DMS 273 (cell line): Measurements from ENCODE around the gene PPAT.
"Not testable (repeated sequence)": the region's sequence is repeated elsewhere in the genome, so short reads cannot be mapped to it uniquely, and the experiment has no call there.

Experiments used
- DNase-seq: peaks from one replicate; lab custom pipeline; 2025; ENCODE audit not compliant: unreplicated experiment; lab: John Stamatoyannopoulos, UW

The PPAT gene

GRCh38 chr4:56387023-56388001 is 48.1 kb downstream of the PPAT start, which contains the start of gene AASDH:
Gene AASDH, minus strand, starts transcription at chr4:56387491. Its CDS starts 3,192 bp downstream, at chr4:56384299.
- DNase-seq = peak; percentile 95

DNA sequence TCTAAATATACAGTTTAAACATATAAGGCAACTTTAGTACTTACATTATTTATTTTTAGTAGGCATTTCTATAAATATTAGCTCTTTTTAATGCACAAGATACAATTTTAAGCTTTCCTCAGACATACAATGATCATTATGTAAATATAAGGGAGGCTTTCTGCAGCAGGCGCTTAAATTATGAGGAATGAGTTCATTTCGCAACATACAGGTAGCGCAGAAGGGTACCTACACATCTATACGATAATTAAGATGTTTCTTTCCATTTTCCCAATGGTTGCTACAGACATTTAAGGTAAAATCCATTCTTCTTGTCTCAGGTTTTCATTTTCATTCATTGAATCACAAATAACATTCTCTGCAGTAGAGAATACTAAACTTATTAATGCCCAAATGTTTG is 49.3 kb downstream of the PPAT start:
- no peak for DNase-seq

- DNase-seq = no peak
These were observed 60.0 kb downstream of the PPAT start for GRCh38 chr4:56375458-56375857.

DNA sequence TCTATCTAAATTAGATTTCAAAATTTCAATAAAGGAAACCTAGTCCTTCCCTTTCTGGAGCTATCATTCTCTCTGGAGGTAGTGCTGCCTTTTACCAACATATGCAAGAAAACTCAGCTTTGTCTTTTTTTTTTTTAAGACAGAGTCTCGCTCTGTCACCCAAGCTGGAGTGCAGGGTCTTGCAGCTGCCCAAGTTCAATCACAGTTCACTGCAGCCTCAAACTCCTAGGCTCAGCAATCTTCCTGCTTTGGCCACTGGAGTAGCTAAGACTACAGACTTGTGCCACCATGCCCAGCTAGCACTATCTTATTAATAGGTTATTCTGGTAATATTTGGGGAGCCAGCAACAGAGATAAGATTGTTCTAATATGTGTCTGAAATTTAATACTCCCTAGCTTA is 60.5 kb downstream of the PPAT start:
- DNase-seq = no peak

DNA sequence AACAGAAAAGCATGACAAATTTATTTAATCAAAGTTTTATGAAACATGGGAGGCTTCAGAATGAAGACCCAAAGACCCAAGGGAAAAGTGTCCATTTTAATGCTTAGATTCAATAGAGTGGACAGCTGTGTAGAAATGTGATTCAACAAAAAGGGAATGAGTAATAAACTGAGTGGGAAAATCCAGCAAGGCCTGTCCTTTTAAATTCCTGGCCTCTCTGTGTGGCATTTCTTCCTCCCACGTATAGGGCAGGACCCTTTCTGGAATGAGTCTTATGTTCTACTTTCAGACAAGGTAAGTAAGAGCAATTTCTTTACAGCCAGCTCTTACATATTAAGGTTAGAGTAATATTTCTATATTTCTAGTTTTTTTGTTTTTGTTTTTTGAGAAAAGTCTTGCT is 62.6 kb downstream of the PPAT start:
- no peak for DNase-seq

DNA sequence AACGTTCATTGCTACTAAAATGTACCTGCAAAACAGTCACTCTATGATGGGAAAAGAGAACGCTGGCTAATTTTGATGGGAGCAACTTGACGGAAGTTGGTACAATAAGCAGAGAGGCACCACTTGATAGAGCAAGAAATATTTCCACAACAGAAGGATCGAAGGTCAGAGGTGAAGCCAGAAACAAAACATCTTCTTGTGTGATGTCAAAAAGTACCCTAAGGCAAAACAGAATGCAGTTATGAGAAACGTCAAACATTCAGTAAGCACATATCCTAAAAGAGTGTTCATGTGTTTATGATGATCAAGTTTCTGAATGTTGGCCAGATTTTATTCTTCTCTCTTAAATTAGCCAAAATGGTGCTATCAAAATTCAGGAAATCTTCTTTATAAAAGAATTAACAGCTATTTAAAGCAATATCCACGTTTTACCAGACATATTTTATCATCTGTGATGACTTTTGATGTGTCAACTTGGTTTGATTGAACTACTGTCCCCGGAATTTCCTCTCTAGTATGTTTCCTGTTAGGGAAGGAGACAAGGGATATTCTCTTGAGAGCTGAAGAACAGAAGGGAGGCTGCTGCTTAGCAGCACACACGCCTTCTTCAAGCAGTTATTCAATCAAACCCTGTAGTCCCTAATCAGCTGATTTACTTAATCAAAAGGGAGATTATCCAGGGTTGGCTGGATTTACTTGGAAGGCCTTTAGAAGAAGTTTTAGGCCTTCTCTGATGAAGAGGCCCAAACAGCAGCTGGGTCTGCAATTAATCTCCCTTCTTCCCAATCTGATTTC is 63.8 kb downstream of the PPAT start:
- no peak for DNase-seq

- no peak for DNase-seq
These were observed 65.0 kb downstream of the PPAT start for GRCh38 chr4:56370377-56370776.

DNA sequence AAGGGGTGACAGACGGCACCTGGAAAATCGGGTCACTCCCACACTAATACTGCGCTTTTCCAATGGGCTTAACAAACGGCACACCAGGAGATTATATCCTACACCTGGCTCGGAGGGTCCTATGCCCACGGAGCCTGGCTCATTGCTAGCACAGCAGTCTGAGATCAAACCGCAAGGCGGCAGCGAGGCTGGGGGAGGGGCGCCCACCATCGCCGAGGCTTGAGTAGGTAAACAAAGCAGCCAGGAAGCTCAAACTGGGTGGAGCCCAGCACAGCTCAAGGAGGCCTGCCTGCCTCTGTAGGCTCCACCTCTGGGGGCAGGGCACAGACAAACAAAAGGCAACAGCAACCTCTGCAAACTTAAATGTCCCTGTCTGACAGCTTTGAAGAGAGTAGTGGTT is 72.4 kb downstream of the PPAT start:
- DNase-seq = not testable (repeated sequence)

DNA sequence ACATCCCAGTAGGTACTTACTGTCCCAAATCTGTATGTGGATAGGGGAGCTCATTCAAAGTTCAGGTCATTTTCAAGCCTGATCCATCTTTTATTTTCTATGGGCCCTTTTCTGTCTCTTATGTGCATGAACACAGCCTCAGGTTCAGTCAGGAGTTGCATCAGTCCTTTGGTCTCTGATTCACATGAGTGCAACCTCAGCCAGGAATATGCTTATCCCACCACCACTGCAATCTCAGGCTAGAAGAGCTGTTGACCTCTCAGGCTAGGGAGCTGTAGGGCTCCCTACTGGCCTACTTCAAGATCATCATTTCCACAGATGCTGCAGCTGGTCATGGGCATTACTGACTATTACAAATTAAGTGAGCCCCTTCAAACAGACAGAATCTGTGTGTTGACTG is 75.3 kb downstream of the PPAT start:
- DNase-seq = no peak

DNA sequence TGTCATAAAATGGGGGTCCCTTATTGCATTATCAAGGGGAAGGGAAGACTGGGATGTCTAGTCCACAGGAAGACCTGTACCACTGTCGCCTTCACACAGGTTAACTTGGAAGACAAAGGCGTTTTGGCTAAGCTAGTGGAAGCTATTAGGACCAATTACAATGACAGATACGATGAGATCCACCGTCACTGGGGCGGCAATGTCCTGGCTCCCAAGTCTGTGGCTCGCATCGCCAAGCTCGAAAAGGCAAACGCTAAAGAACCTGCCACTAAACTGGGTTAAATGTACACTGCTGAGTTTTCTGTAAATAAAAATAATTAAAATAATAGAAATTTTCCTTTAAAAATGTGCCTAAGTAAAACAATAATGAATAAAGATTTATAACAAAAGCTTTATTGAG is 78.8 kb downstream of the PPAT start:
- no peak for DNase-seq

DNA sequence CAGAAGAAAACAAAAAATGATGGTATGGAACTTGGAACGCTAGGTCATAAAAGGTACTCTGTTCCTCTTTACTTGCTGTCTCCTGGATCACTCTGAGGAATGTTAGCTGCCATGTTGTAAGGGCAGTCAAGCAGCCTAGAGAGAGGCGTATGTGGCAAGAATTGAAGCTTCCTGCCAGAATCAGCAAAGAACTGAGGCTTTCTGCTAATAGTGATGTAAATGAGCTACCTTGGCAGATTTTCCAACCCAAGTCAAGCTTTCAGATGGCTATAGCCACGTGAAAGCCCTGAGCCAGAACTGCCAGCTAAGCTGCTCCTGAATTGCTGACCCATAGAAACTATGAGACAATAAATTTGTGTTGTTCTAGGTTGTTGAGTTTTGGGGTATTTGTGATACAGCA is 86.8 kb downstream of the PPAT start:
- no peak for DNase-seq

- no peak for DNase-seq
These were observed 90.0 kb downstream of the PPAT start for GRCh38 chr4:56345458-56345857.
